Activated naive CD8-positive, alpha-beta T cell treated with anti-CD3 and anti-CD28 coated beads, Interleukin-2, amount 10 ng/mL, durations not matched to agents 7 days and 5 days (primary cell): Measurements from ENCODE around the gene TMEM273. TPM values are rescaled to one million over a fixed set of nuclear protein-coding genes. Genes with fewer than 3 reads are reported as not detected.

Experiments
- ATAC-seq: fragments of 150-1000 bp; cut with Tn5 transposase; one replicate; pipeline ENCODE4 v1.10.0; 2021; ENCODE audit warnings: low read depth, moderate library complexity
- POLR2A ChIA-PET: fragments of 350-600 bp; sonication (Branson Sonifier 250); formaldehyde crosslinking; loops from one replicate; lab custom pipeline; 2021; ENCODE audit warnings: antibody characterized with exemption; lab: Charles Lee
- DNase-seq: peaks from one replicate; pipeline ENCODE4 v3.0.0; 2021
- H3K27ac Mint-ChIP-seq: one replicate; pipeline ENCODE4 v1.8.0; 2022; ENCODE audit warnings: mild to moderate bottlenecking, mixed read lengths
- H3K27me3 Mint-ChIP-seq: one replicate; pipeline ENCODE4 v1.8.0; 2022; ENCODE audit warnings: mild to moderate bottlenecking, moderate library complexity, mixed read lengths
- H3K36me3 Mint-ChIP-seq: one replicate; pipeline ENCODE4 v1.8.0; 2021; ENCODE audit warnings: mild to moderate bottlenecking, mixed read lengths
- H3K4me1 Mint-ChIP-seq: one replicate; pipeline ENCODE4 v1.8.0; 2021; ENCODE audit warnings: mixed read lengths
- H3K4me3 Mint-ChIP-seq: one replicate; pipeline ENCODE4 v1.8.0; 2022; ENCODE audit warnings: mild to moderate bottlenecking, moderate library complexity, mixed read lengths
- H3K9me3 Mint-ChIP-seq: one replicate; pipeline ENCODE4 v1.8.0; 2021; ENCODE audit warnings: mixed read lengths
- total RNA-seq, 2 experiments: library from RNA; stranded (reverse); gene quantifications; one replicate each; pipeline ENCODE4 v1.2.3, GENCODE V29; 2021

TMEM273 gene
- total RNA-seq, 2 experiments from 2014 or later: 11.2 to 12.3 TPM

GRCh38 chr10:49114718-49115014 lies 73.5 kb downstream of the TMEM273 start:
- H3K36me3 Mint-ChIP-seq: no peaks in the 10 kb centered on the region
- ATAC-seq: no peak
- POLR2A ChIA-PET: no interaction called here
- no peaks in the 10 kb centered on the region for H3K9me3 Mint-ChIP-seq
- H3K27me3 Mint-ChIP-seq: peaks cover 60% of the 10 kb centered on the region
- peak overlapping the region; percentile 53 for H3K4me3 Mint-ChIP-seq
- no peak overlapping the region for H3K27ac Mint-ChIP-seq
- DNase-seq: no peak
- H3K4me1 Mint-ChIP-seq: peaks cover 8% of the 10 kb centered on the region

DNA sequence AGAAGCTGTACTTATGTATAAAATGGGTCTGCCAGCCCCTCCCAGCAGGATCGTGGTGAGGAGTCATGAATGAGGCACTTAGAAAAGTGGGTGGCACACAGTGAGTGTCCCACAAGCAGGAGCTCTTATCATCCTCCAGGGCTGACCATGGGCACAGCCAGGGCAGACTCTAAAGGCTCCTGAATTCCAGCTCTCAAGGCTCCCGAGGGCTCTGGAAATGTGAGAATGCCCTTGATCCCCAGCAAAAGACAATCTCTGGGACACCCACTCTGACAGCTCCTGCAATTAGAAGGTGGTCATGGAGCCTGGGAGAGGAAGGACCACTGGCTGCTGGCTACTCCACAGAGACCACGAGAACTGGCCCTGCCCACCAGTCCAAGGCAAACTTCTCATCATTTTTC lies 74.5 kb downstream of the TMEM273 start:
- Mint-ChIP-seq H3K27me3 (peaks cover 59% of the 10 kb centered on the region), H3K36me3 (no peaks in the 10 kb centered on the region), H3K27ac (no peak overlapping the region), H3K4me3 (no peak overlapping the region), H3K9me3 (no peaks in the 10 kb centered on the region), H3K4me1 (peaks cover 8% of the 10 kb centered on the region)
- DNase-seq (no peak), ATAC-seq (no peak)
- POLR2A ChIA-PET: no interaction called here

- no peak for DNase-seq
- Mint-ChIP-seq H3K4me3 (no peak overlapping the region), H3K4me1 (peaks cover 8% of the 10 kb centered on the region), H3K27me3 (peaks cover 50% of the 10 kb centered on the region), H3K36me3 (no peaks in the 10 kb centered on the region), H3K9me3 (no peaks in the 10 kb centered on the region), H3K27ac (no peak overlapping the region)
- no peak for ATAC-seq
- POLR2A ChIA-PET: no interaction called here
These were observed 75.3 kb downstream of the TMEM273 start for GRCh38 chr10:49112851-49113250.

- no peak overlapping the region for H3K27ac Mint-ChIP-seq
- ATAC-seq (no peak), DNase-seq (no peak)
- no peaks in the 10 kb centered on the region for H3K9me3 Mint-ChIP-seq
- H3K4me1 Mint-ChIP-seq: peaks cover 8% of the 10 kb centered on the region
- no peaks in the 10 kb centered on the region for H3K36me3 Mint-ChIP-seq
- POLR2A ChIA-PET: no interaction called here
- no peak overlapping the region for H3K4me3 Mint-ChIP-seq
- peaks cover 42% of the 10 kb centered on the region for H3K27me3 Mint-ChIP-seq
These were observed 76.1 kb downstream of the TMEM273 start for GRCh38 chr10:49112098-49112497.

DNA sequence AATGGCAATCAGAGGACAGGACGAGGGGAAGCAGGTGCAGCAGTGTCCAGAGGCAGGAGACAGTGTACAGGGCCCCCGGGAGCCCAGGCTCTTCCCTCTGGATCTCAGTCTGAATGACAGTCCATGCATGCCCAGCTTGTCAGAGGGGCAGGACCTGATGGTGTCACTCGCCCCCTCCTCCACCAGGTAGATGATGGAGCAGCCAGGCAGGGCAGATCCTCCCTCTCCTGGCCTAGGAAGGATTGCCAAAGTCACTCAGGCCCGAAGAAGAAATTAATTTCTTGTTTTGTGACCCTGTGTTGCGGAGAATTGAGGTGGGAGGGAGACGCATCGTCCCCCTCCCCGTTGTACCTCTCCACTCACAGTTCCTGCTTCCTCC lies 76.9 kb downstream of the TMEM273 start:
- Mint-ChIP-seq H3K36me3 (no peaks in the 10 kb centered on the region), H3K27me3 (peaks cover 39% of the 10 kb centered on the region), H3K9me3 (no peaks in the 10 kb centered on the region), H3K4me1 (peaks cover 7% of the 10 kb centered on the region), H3K4me3 (no peak overlapping the region), H3K27ac (no peak overlapping the region)
- DNase-seq (no peak), ATAC-seq (no peak)
- POLR2A ChIA-PET: no interaction called here

DNA sequence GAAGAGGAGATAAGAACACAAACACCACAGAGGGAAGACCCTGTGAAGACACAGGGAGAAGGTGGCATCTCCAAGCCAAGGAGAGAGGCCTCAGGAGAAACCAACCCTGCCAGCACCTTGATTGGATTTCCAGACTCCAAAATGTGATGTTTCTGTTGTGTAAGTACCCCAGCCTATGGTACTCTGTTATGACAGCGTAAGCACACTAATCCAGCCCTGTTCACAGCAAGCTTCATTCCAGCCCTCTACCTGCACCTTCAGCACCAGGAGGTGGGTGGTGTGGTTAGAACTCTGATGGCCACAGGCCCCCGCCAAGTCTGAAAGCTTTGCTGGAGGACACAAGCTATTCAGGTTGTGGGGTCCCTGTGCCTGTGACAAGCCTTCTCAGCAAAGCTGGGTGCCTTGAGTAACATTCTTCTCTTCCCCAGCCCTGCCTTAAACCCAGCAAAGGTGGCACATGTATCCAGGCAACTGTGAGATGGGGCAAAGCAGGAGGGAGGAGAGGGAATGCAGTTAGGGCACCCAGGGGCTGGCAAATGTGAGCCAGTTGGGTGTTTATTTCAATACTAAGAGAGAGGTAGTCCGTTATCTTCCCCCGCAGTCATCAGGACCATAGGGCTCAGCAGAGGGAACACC lies 77.4 kb downstream of the TMEM273 start:
- Mint-ChIP-seq H3K4me1 (peaks cover 4% of the 10 kb centered on the region), H3K27me3 (peaks cover 34% of the 10 kb centered on the region), H3K27ac (no peak overlapping the region), H3K36me3 (no peaks in the 10 kb centered on the region), H3K9me3 (no peaks in the 10 kb centered on the region), H3K4me3 (no peak overlapping the region)
- POLR2A ChIA-PET: no interaction called here
- no peak for DNase-seq
- no peak for ATAC-seq

GRCh38 chr10:49109669-49110340 lies 78.4 kb downstream of the TMEM273 start:
- H3K27ac Mint-ChIP-seq: no peak overlapping the region
- no peaks in the 10 kb centered on the region for H3K36me3 Mint-ChIP-seq
- H3K9me3 Mint-ChIP-seq: no peaks in the 10 kb centered on the region
- DNase-seq (no peak), ATAC-seq (no peak)
- no peak overlapping the region for H3K4me3 Mint-ChIP-seq
- H3K4me1 Mint-ChIP-seq: peaks cover 2% of the 10 kb centered on the region
- POLR2A ChIA-PET: no interaction called here
- H3K27me3 Mint-ChIP-seq: peaks cover 32% of the 10 kb centered on the region

- H3K9me3 Mint-ChIP-seq: no peaks in the 10 kb centered on the region
- H3K27ac Mint-ChIP-seq: no peak overlapping the region
- DNase-seq (no peak), ATAC-seq (no peak)
- peaks cover 22% of the 10 kb centered on the region for H3K27me3 Mint-ChIP-seq
- no peaks in the 10 kb centered on the region for H3K4me1 Mint-ChIP-seq
- H3K4me3 Mint-ChIP-seq: no peak overlapping the region
- POLR2A ChIA-PET: no interaction called here
- H3K36me3 Mint-ChIP-seq: no peaks in the 10 kb centered on the region
These were observed 79.5 kb downstream of the TMEM273 start for GRCh38 chr10:49108656-49109055.

- Mint-ChIP-seq H3K27me3 (peaks cover 23% of the 10 kb centered on the region), H3K36me3 (no peaks in the 10 kb centered on the region), H3K27ac (no peak overlapping the region), H3K9me3 (no peaks in the 10 kb centered on the region), H3K4me1 (no peaks in the 10 kb centered on the region), H3K4me3 (no peak overlapping the region)
- no peak for DNase-seq
- no peak for ATAC-seq
- POLR2A ChIA-PET: no interaction called here
These were observed 80.3 kb downstream of the TMEM273 start for GRCh38 chr10:49107887-49108267.

DNA sequence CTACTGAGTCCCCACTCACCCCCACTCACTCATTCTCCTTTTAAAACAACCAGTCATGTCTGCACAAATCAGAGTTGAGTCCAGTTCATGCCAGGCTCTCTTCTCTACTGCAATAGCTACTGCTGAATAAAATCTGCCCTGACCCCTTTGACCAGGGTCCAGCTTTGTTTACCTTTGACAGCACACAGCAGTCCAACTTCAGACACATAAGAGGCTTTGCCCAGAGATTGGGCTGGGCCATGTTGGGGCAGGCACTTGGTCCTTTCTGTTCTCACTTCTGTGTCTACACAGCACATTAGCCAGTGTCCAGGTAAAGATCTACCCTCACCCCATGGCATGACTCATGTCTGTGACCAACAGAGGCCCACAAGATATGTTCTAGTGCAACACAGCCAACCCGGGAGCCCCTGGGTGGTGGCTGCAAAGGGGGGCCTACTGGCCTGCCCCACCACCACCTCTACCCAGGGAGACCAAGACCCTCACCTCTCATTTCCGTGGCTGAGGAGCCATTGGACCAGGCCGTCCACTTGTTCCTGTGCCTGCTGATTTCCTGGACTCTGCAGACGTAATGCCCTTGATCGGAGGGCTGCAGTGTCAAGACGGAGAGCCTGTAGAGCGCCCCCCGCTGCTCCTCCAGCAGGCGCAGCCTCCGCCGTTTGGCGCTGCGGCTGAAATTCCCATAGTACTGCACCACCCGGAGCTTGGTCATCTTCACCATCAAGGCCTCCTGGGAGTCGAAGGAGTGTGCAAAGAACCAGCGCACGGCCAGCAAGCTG lies 80.9 kb downstream of the TMEM273 start:
- H3K4me3 Mint-ChIP-seq: no peak overlapping the region
- POLR2A ChIA-PET: no interaction called here
- H3K9me3 Mint-ChIP-seq: no peaks in the 10 kb centered on the region
- no peak overlapping the region for H3K27ac Mint-ChIP-seq
- ATAC-seq (no peak), DNase-seq (no peak)
- no peaks in the 10 kb centered on the region for H3K4me1 Mint-ChIP-seq
- no peaks in the 10 kb centered on the region for H3K36me3 Mint-ChIP-seq
- H3K27me3 Mint-ChIP-seq: peaks cover 19% of the 10 kb centered on the region

DNA sequence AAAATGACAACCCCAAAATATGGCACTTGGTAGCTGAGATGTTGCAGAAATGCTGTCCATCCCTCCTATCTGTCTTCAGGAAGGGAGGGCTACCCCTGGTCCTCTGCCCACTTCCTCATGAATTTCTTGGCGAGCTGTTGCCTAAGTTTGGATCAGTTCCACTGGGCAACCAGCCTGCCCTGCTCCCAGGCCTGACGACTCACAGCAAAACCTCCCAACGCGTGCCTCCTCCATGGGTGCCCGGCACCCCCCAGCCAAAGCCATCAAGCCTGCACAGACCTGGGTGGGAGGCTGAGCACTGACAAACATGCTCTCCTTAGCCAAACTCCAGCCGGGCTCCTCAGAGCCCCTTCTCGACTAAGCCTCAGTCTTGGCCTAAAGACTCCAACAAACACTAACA lies 81.7 kb downstream of the TMEM273 start:
- Mint-ChIP-seq H3K4me1 (no peaks in the 10 kb centered on the region), H3K27me3 (peaks cover 21% of the 10 kb centered on the region), H3K36me3 (no peaks in the 10 kb centered on the region), H3K4me3 (no peak overlapping the region), H3K9me3 (no peaks in the 10 kb centered on the region), H3K27ac (no peak overlapping the region)
- DNase-seq (no peak), ATAC-seq (no peak)
- POLR2A ChIA-PET: no interaction called here

GRCh38 chr10:49105076-49105475 lies 83.1 kb downstream of the TMEM273 start:
- ATAC-seq (no peak), DNase-seq (no peak)
- H3K27me3 Mint-ChIP-seq: peaks cover 22% of the 10 kb centered on the region
- H3K4me1 Mint-ChIP-seq: no peaks in the 10 kb centered on the region
- POLR2A ChIA-PET: no interaction called here
- no peaks in the 10 kb centered on the region for H3K36me3 Mint-ChIP-seq
- no peaks in the 10 kb centered on the region for H3K9me3 Mint-ChIP-seq
- H3K27ac Mint-ChIP-seq: no peak overlapping the region
- no peak overlapping the region for H3K4me3 Mint-ChIP-seq
